GM18909 (cell line): ENCODE results near the gene SLC26A2.
"Not testable (repeated sequence)": the region's sequence is repeated elsewhere in the genome, so short reads cannot be mapped to it uniquely, and the experiment has no call there.

Source experiments
- ATAC-seq: cut with Tn5 transposase; IDR thresholded peaks from one replicate; pipeline ENCODE4 v1.9.1; 2021; ENCODE audit warnings: mild to moderate bottlenecking; ENCODE audit not compliant: unreplicated experiment, poor library complexity

Gene SLC26A2

GRCh38 chr5:149936044-149936699 is 24.4 kb upstream of the SLC26A2 start:
- no peak for ATAC-seq

- ATAC-seq: no peak
Measured at GRCh38 chr5:149936700-149937091, 23.9 kb upstream of the SLC26A2 start.

- no peak for ATAC-seq
Measured at GRCh38 chr5:149937610-149938009, 22.9 kb upstream of the SLC26A2 start.

GRCh38 chr5:149938279-149938678 is 22.3 kb upstream of the SLC26A2 start:
- no peak for ATAC-seq

GRCh38 chr5:149938791-149939358 is 21.7 kb upstream of the SLC26A2 start:
- no peak for ATAC-seq

- ATAC-seq: no peak
Measured at GRCh38 chr5:149939546-149939945, 21.0 kb upstream of the SLC26A2 start.

GRCh38 chr5:149940077-149940574 is 20.4 kb upstream of the SLC26A2 start:
- peak; percentile 84 for ATAC-seq

- ATAC-seq: no peak
Measured at GRCh38 chr5:149940941-149941644, 19.5 kb upstream of the SLC26A2 start.

- no peak for ATAC-seq
Measured at GRCh38 chr5:149941795-149942194, 18.8 kb upstream of the SLC26A2 start.

- no peak for ATAC-seq
Measured at GRCh38 chr5:149942199-149942598, 18.4 kb upstream of the SLC26A2 start.

GRCh38 chr5:149942741-149943169 is 17.8 kb upstream of the SLC26A2 start:
- not testable (repeated sequence) for ATAC-seq

- ATAC-seq: not testable (repeated sequence)
Measured at GRCh38 chr5:149943177-149943949, 17.2 kb upstream of the SLC26A2 start.

GRCh38 chr5:149944666-149945065 is 15.9 kb upstream of the SLC26A2 start, which contains the start of gene PDE6A:
TSS of gene PDE6A (minus strand) at chr5:149944793. CDS start at chr5:149944673, 120 bp downstream.
- ATAC-seq: no peak

- ATAC-seq: no peak
Measured at GRCh38 chr5:149946118-149946517, 14.4 kb upstream of the SLC26A2 start.

GRCh38 chr5:149948993-149949392 is 11.6 kb upstream of the SLC26A2 start:
- ATAC-seq: no peak

- no peak for ATAC-seq
Measured at GRCh38 chr5:149951138-149951749, 9.3 kb upstream of the SLC26A2 start.

- no peak for ATAC-seq
Measured at GRCh38 chr5:149953436-149954121, 7.0 kb upstream of the SLC26A2 start.

GRCh38 chr5:149954798-149955197 is 5.8 kb upstream of the SLC26A2 start:
- no peak for ATAC-seq

GRCh38 chr5:149956685-149957084 is 3.9 kb upstream of the SLC26A2 start:
- no peak for ATAC-seq

- ATAC-seq: no peak
Measured at GRCh38 chr5:149957855-149958254, 2.7 kb upstream of the SLC26A2 start.
